HepG2 (cell line): ENCODE data around the gene TRIM15. TPM values are rescaled to one million over a fixed set of nuclear protein-coding genes. Genes with fewer than 3 reads are reported as not detected.

Experiments used
- ARHGAP35 ChIP-seq: sonication (generic); formaldehyde crosslinking; IDR thresholded peaks from 2 replicates; pipeline ENCODE4 v1.9.0; 2022; ENCODE audit warnings: mild to moderate bottlenecking, inconsistent platforms, moderate library complexity, missing genetic modification reagents, borderline replicate concordance
- ATF2 ChIP-seq: sonication (generic); formaldehyde crosslinking; IDR thresholded peaks from 2 replicates; pipeline ENCODE4 v1.4.0; 2020; ENCODE audit warnings: missing genetic modification reagents
- ELF3 ChIP-seq: IDR thresholded peaks from 2 replicates; pipeline ENCODE4 v1.6.1; 2016; ENCODE audit warnings: missing genetic modification reagents, missing compliant biosample characterization
- ERF ChIP-seq: IDR thresholded peaks from 2 replicates; pipeline ENCODE4 v1.6.1; 2018; ENCODE audit warnings: missing biosample characterization, missing genetic modification reagents
- HNF1B ChIP-seq: sonication (generic); formaldehyde crosslinking; IDR thresholded peaks from 2 replicates; pipeline ENCODE4 v1.5.1; 2020; ENCODE audit warnings: mild to moderate bottlenecking, moderate library complexity, missing genetic modification reagents
- IRF1 ChIP-seq: sonication (generic); formaldehyde crosslinking; IDR thresholded peaks from 2 replicates; pipeline ENCODE4 v1.4.0; 2020; ENCODE audit warnings: low read depth, mild to moderate bottlenecking, missing genetic modification reagents
- MAFK ChIP-seq, 2 experiments: IDR thresholded peaks in 1 of 2; conservative IDR thresholded peaks in 1 of 2; 2 replicates each; pipeline ENCODE4 v1.6.1; 2011; ENCODE audit warnings: improper control_type of control experiment in 2 of 2, low read length in 2 of 2
- NFE2L2 ChIP-seq: fragments of 150-350 bp; IDR thresholded peaks from 2 replicates; pipeline ENCODE4 v1.6.1; 2014; ENCODE audit warnings: low read length
- RORA ChIP-seq: sonication (generic); formaldehyde crosslinking; IDR thresholded peaks from 2 replicates; pipeline ENCODE4 v1.5.0; 2020; ENCODE audit warnings: mild to moderate bottlenecking, missing genetic modification reagents, moderate library complexity
- SALL1 ChIP-seq: sonication (generic); formaldehyde crosslinking; IDR thresholded peaks from 2 replicates; pipeline ENCODE4 v1.8.0; 2022; ENCODE audit warnings: mild to moderate bottlenecking, missing genetic modification reagents
- SAP130 ChIP-seq: IDR thresholded peaks from 2 replicates; pipeline ENCODE4 v1.6.1; 2016; ENCODE audit warnings: low read depth
- SOX5 ChIP-seq: IDR thresholded peaks from 2 replicates; pipeline ENCODE4 v1.6.1; 2016; ENCODE audit warnings: borderline replicate concordance
- ZNF33A ChIP-seq: sonication (generic); formaldehyde crosslinking; IDR thresholded peaks from 2 replicates; pipeline ENCODE4 v1.5.1; 2020; ENCODE audit warnings: missing genetic modification reagents, mild to moderate bottlenecking, moderate library complexity, borderline replicate concordance
- polyA plus RNA-seq, 8 experiments: library from polyadenylated mRNA; depleted of rRNA in 3 of 8; stranded (reverse) in 7 of 8; unstranded in 1 of 8; fragments of >200 nt; fragmentation: Illumina TruSeq in 4 of 8; extraction: Trizol in 4 of 8; gene quantifications; 2 replicates each; pipeline versions ENCODE4 v1.2.1 to v1.2.3, GENCODE V29; 2011 to 2016; ENCODE audit warnings: low read depth in 4 of 8, missing spikeins in 1 of 8, mixed read lengths in 1 of 8; ENCODE audit not compliant: insufficient read depth in 1 of 8
- total RNA-seq, 5 experiments: library from RNA; depleted of rRNA; stranded (reverse); fragments of >200 nt; fragmentation: Illumina TruSeq; extraction: Trizol; gene quantifications; 2 replicates each; pipeline ENCODE4 v1.2.3, GENCODE V29; 2016; ENCODE audit warnings: low read depth in 1 of 5
- TF ChIP-seq, protein P1 (sequence below): sonication (generic); formaldehyde crosslinking; IDR thresholded peaks from 2 replicates; pipeline ENCODE4 v1.4.0; 2020; ENCODE audit warnings: missing genetic modification reagents
- TF ChIP-seq, protein P2 (sequence below): sonication (generic); formaldehyde crosslinking; IDR thresholded peaks from 2 replicates; pipeline ENCODE4 v1.5.0; 2020; ENCODE audit warnings: mild to moderate bottlenecking, missing genetic modification reagents, borderline replicate concordance
- TF ChIP-seq, protein P3 (sequence below), 2 experiments: fragments of 450-650 bp in 1 of 2; sonication (generic) in 1 of 2; formaldehyde crosslinking; IDR thresholded peaks; 2 replicates each; pipeline versions ENCODE4 v1.5.0 to v1.8.0; 2020 to 2022; ENCODE audit warnings: mild to moderate bottlenecking in 1 of 2, missing genetic modification reagents in 1 of 2

Gene TRIM15
- total and polyA plus RNA-seq, 2 of the 13 experiments (the other 11 are each of a cell fraction or from before 2014, with no cell fraction given): 35.1 to 38.2 TPM

DNA sequence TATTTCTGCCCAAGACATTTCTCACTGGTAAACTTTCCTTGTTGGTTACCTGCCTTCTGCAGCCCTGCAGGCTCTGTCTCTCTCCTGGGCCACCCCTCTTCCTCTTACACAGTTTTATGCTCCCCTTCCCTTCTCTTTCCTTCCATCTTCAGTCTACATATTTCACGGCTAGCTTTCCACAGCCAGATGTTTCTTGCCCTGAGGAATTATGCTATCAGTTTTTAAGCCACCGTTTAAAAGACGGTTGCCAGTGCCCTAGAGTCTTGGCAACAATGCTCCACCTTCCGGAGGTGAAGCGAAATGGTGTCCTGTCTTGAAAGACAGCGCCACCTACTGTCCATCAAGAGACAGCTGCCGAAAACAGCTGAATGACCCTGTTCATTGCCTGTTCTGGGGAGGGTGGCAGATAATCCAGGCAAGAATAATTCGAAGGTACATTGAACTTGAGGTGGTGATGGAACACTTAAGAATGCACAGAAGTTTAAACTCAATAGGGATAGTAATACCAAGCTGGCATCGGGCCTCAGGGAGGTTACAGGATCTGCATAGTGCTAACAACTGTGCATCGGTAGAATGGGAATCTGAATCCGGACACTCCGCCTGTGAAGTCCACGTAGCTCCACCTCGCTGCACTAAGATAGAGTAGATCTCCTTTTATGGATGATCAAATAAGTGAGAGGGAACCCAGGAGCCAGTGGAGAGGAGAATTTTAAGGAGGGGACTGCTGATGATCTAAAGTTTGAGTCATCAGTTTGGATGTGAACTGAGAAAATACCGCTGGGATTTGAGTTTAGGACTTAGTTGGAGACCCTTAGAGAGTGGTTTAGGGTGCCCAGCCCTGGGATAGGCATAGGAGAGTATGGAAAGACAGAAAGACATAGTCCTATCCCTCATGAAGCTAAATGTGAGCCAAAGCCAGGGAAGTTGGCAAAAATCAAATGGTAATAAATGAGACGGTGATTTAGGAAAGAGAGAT is 32.2 kb upstream of the TRIM15 start (continued):
- no peak for TF ChIP-seq ARHGAP35
- peak; percentile 55; the same call in 1 of the 2 replicates for TF ChIP-seq SOX5 (CRISPR knock-in tag)
- no peak for TF ChIP-seq ZNF33A (CRISPR knock-in tag)
- no peak for TF ChIP-seq IRF1
- peak; percentile 95 for TF ChIP-seq ERF (CRISPR knock-in tag)
- TF ChIP-seq ELF3 (CRISPR knock-in tag): peak; percentile 76; the same call in 1 of the 2 replicates
- 0 out of 2 replicates have a peak, but pooled peaks have one; percentile 3 for TF ChIP-seq NFE2L2
- peak; percentile 69; the same call in 1 of the 2 replicates for TF ChIP-seq ATF2
- TF ChIP-seq, protein P1, sequence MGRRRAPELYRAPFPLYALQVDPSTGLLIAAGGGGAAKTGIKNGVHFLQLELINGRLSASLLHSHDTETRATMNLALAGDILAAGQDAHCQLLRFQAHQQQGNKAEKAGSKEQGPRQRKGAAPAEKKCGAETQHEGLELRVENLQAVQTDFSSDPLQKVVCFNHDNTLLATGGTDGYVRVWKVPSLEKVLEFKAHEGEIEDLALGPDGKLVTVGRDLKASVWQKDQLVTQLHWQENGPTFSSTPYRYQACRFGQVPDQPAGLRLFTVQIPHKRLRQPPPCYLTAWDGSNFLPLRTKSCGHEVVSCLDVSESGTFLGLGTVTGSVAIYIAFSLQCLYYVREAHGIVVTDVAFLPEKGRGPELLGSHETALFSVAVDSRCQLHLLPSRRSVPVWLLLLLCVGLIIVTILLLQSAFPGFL (CRISPR knock-in tag): no peak
- peak; percentile 87 for TF ChIP-seq HNF1B (CRISPR knock-in tag)
- TF ChIP-seq, protein P2, sequence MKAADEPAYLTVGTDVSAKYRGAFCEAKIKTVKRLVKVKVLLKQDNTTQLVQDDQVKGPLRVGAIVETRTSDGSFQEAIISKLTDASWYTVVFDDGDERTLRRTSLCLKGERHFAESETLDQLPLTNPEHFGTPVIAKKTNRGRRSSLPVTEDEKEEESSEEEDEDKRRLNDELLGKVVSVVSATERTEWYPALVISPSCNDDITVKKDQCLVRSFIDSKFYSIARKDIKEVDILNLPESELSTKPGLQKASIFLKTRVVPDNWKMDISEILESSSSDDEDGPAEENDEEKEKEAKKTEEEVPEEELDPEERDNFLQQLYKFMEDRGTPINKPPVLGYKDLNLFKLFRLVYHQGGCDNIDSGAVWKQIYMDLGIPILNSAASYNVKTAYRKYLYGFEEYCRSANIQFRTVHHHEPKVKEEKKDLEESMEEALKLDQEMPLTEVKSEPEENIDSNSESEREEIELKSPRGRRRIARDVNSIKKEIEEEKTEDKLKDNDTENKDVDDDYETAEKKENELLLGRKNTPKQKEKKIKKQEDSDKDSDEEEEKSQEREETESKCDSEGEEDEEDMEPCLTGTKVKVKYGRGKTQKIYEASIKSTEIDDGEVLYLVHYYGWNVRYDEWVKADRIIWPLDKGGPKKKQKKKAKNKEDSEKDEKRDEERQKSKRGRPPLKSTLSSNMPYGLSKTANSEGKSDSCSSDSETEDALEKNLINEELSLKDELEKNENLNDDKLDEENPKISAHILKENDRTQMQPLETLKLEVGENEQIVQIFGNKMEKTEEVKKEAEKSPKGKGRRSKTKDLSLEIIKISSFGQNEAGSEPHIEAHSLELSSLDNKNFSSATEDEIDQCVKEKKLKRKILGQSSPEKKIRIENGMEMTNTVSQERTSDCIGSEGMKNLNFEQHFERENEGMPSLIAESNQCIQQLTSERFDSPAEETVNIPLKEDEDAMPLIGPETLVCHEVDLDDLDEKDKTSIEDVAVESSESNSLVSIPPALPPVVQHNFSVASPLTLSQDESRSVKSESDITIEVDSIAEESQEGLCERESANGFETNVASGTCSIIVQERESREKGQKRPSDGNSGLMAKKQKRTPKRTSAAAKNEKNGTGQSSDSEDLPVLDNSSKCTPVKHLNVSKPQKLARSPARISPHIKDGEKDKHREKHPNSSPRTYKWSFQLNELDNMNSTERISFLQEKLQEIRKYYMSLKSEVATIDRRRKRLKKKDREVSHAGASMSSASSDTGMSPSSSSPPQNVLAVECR (CRISPR knock-in tag): peak; percentile 59; the same call in 1 of the 2 replicates
- TF ChIP-seq RORA (CRISPR knock-in tag): no peak
- peak; percentile 68 for TF ChIP-seq SAP130
- TF ChIP-seq SALL1 (CRISPR knock-in tag): peak; percentile 83
- TF ChIP-seq, protein P3, sequence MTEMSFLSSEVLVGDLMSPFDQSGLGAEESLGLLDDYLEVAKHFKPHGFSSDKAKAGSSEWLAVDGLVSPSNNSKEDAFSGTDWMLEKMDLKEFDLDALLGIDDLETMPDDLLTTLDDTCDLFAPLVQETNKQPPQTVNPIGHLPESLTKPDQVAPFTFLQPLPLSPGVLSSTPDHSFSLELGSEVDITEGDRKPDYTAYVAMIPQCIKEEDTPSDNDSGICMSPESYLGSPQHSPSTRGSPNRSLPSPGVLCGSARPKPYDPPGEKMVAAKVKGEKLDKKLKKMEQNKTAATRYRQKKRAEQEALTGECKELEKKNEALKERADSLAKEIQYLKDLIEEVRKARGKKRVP (CRISPR knock-in tag; IDR thresholded peaks at IDR 0.05): peak in 1 of 2 experiments; percentile 49; a peak in 2 of 4 replicates
- no peak for TF ChIP-seq MAFK (conservative IDR thresholded peaks at IDR 0.05 in 1 of 2, IDR thresholded peaks at IDR 0.05 in 1 of 2; ENCODE audit: low read length in 2 of 2)
